Measurements from ENCODE around the gene OR8U1.

Gene OR8U1

GRCh38 chr11:56375324-56375723 is at the start of gene OR8U1:
TSS of gene OR8U1 (plus strand) at chr11:56375624. CDS start at chr11:56375624, 0 bp downstream.
- H3K4me3 ChIP-seq (ENCODE audit: low read depth, low read length): no peak within 1 kb of the TSS
- no peak for TF ChIP-seq CTCF (IDR thresholded peaks at IDR 0.05; ENCODE audit: borderline replicate concordance, insufficient read depth, low read depth, low read length)

- H3K4me3 ChIP-seq (ENCODE audit: low read depth, low read length): no peak overlapping the region
- no peak for TF ChIP-seq CTCF (IDR thresholded peaks at IDR 0.05; ENCODE audit: borderline replicate concordance, insufficient read depth, low read depth, low read length)
These were observed 43.4 kb upstream of the OR8U1 start for GRCh38 chr11:56331861-56332491.

- H3K4me3 ChIP-seq (ENCODE audit: low read depth, low read length): no peak overlapping the region
- TF ChIP-seq CTCF (IDR thresholded peaks at IDR 0.05; ENCODE audit: borderline replicate concordance, insufficient read depth, low read depth, low read length): no peak
These were observed 42.3 kb upstream of the OR8U1 start for GRCh38 chr11:56333156-56333555.

GRCh38 chr11:56340289-56340688 is 35.1 kb upstream of the OR8U1 start:
- TF ChIP-seq CTCF (IDR thresholded peaks at IDR 0.05; ENCODE audit: borderline replicate concordance, insufficient read depth, low read depth, low read length): no peak
- no peak overlapping the region for H3K4me3 ChIP-seq (ENCODE audit: low read depth, low read length)

- TF ChIP-seq CTCF (IDR thresholded peaks at IDR 0.05; ENCODE audit: borderline replicate concordance, insufficient read depth, low read depth, low read length): no peak
- no peak within 1 kb of the TSS for H3K4me3 ChIP-seq (ENCODE audit: low read depth, low read length)
These were observed 29.7 kb upstream of the OR8U1 start, which contains the start of gene OR8K1 for GRCh38 chr11:56345739-56346138. TSS of gene OR8K1 (plus strand) at chr11:56346039. CDS start at chr11:56346039, 0 bp downstream.

GRCh38 chr11:56353991-56354390 is 21.4 kb upstream of the OR8U1 start, which contains the start of gene OR8J1:
TSS of gene OR8J1 (plus strand) at chr11:56354291. CDS start at chr11:56360247, 5,956 bp downstream.
- TF ChIP-seq CTCF (IDR thresholded peaks at IDR 0.05; ENCODE audit: borderline replicate concordance, insufficient read depth, low read depth, low read length): no peak
- no peak within 1 kb of the TSS for H3K4me3 ChIP-seq (ENCODE audit: low read depth, low read length)

GRCh38 chr11:56380120-56380519 is 4.7 kb downstream of the OR8U1 start:
- no peak for TF ChIP-seq CTCF (IDR thresholded peaks at IDR 0.05; ENCODE audit: borderline replicate concordance, insufficient read depth, low read depth, low read length)
- H3K4me3 ChIP-seq (ENCODE audit: low read depth, low read length): no peak overlapping the region
